Endothelial cell of umbilical vein (primary cell): Measurements from ENCODE around the gene ALOX12. TPM values are rescaled to one million over a fixed set of nuclear protein-coding genes. Genes with fewer than 3 reads are reported as not detected.

ENCODE experiments used
- microRNA counts: library from miRNA; unstranded; fragments of <30 nt; microRNA quantifications from one replicate; lab custom pipeline; 2016
- polyA plus RNA-seq, 4 experiments: library from polyadenylated mRNA; depleted of rRNA in 3 of 4; stranded (reverse) in 3 of 4; unstranded in 1 of 4; fragments of >200 nt; gene quantifications; 2 replicates each; pipeline versions ENCODE4 v1.2.1 to v1.2.3, GENCODE V29; 2011 to 2012; ENCODE audit warnings: missing spikeins in 1 of 4
- small RNA-seq: library from RNA; depleted of rRNA; stranded (forward); fragments of <200 nt; gene quantifications from one replicate; pipeline ENCODE3, GENCODE V24; 2012; ENCODE audit warnings: low replicate concordance, low read depth; ENCODE audit not compliant: insufficient read depth, insufficient read length
- total RNA-seq: library from RNA; stranded (reverse); gene quantifications from 2 replicates; pipeline ENCODE4 v1.2.3, GENCODE V29; 2021

ALOX12 gene
- total and polyA plus RNA-seq, 2 donors (not counting 3 experiments of a cell fraction or from before 2014, with no cell fraction given), result not detected

MicroRNA genes within 50 kb of the gene (microRNA counts, 767-probe panel; counts per million panel counts)
- 723 counts per million, percentile 96 among the panel's probes with 10 or more counts for microRNA hsa-miR-195-5p (lab: Ali Mortazavi, UCI)
- microRNA hsa-miR-497-5p (lab: Ali Mortazavi, UCI), result 723 counts per million, percentile 96 among the panel's probes with 10 or more counts

Small RNA genes lying within 50 kb of the gene (small RNA-seq; reads per million reads assigned to genes)
- gene AC120057.1, result 0.66 reads per million

Other genes with a start within 250 kb of the ALOX12 start
- 15.0 and 21.5 TPM in 2 replicates for gene XAF1, start 240.0 kb upstream of the ALOX12 start, total RNA-seq
- 3.8 and 6.3 TPM in 2 replicates for gene XAF1, start 240.0 kb upstream of the ALOX12 start, polyA plus RNA-seq
- gene FBXO39, start 219.8 kb upstream of the ALOX12 start, total RNA-seq, result 0.20 and 0.99 TPM in 2 replicates
- 2.7 and 3.1 TPM in 2 replicates for gene FBXO39, start 219.8 kb upstream of the ALOX12 start, polyA plus RNA-seq
- gene TEKT1, start 164.3 kb upstream of the ALOX12 start, total RNA-seq, result not detected in 2 replicates
- gene TEKT1, start 164.3 kb upstream of the ALOX12 start, polyA plus RNA-seq, result not detected in 2 replicates
- 272 and 287 TPM in 2 replicates for gene RNASEK, start 16.6 kb downstream of the ALOX12 start, total RNA-seq
- 309 and 319 TPM in 2 replicates for gene RNASEK, start 16.6 kb downstream of the ALOX12 start, polyA plus RNA-seq
- 160 and 163 TPM in 2 replicates for gene BCL6B, start 27.0 kb downstream of the ALOX12 start, total RNA-seq
- gene BCL6B, start 27.0 kb downstream of the ALOX12 start, polyA plus RNA-seq, result 93.5 and 94.5 TPM in 2 replicates
- gene SLC16A13, start 40.0 kb downstream of the ALOX12 start, total RNA-seq, result 18.6 and 24.7 TPM in 2 replicates
- 16.8 and 18.4 TPM in 2 replicates for gene SLC16A13, start 40.0 kb downstream of the ALOX12 start, polyA plus RNA-seq
- 0.53 and 0.95 TPM in 2 replicates for gene SLC16A11, start 48.0 kb downstream of the ALOX12 start, total RNA-seq
- gene SLC16A11, start 48.0 kb downstream of the ALOX12 start, polyA plus RNA-seq, result 1.1 and 1.4 TPM in 2 replicates
- not detected in 2 replicates for gene CLEC10A, start 84.2 kb downstream of the ALOX12 start, total RNA-seq
- 0.14 and 0.18 TPM in 2 replicates for gene CLEC10A, start 84.2 kb downstream of the ALOX12 start, polyA plus RNA-seq
- not detected in 2 replicates for gene ASGR2, start 118.8 kb downstream of the ALOX12 start, total RNA-seq
- gene ASGR2, start 118.8 kb downstream of the ALOX12 start, polyA plus RNA-seq, result not detected in 2 replicates
- 10.2 and 14.0 TPM in 2 replicates for gene ASGR1, start 183.3 kb downstream of the ALOX12 start, total RNA-seq
- 12.5 and 13.7 TPM in 2 replicates for gene ASGR1, start 183.3 kb downstream of the ALOX12 start, polyA plus RNA-seq
- gene DLG4, start 223.8 kb downstream of the ALOX12 start, total RNA-seq, result 26.6 and 34.6 TPM in 2 replicates
- 14.0 and 14.9 TPM in 2 replicates for gene DLG4, start 223.8 kb downstream of the ALOX12 start, polyA plus RNA-seq
- gene ACADVL, start 223.9 kb downstream of the ALOX12 start, total RNA-seq, result 300 and 308 TPM in 2 replicates
- 376 and 423 TPM in 2 replicates for gene ACADVL, start 223.9 kb downstream of the ALOX12 start, polyA plus RNA-seq
- gene DVL2, start 238.5 kb downstream of the ALOX12 start, total RNA-seq, result 52.1 and 55.9 TPM in 2 replicates
- gene DVL2, start 238.5 kb downstream of the ALOX12 start, polyA plus RNA-seq, result 15.8 and 17.2 TPM in 2 replicates
- 54.7 and 56.2 TPM in 2 replicates for gene PHF23, start 243.4 kb downstream of the ALOX12 start, total RNA-seq
- 35.6 and 39.0 TPM in 2 replicates for gene PHF23, start 243.4 kb downstream of the ALOX12 start, polyA plus RNA-seq
- 401 and 403 TPM in 2 replicates for gene GABARAP, start 246.4 kb downstream of the ALOX12 start, total RNA-seq
- gene GABARAP, start 246.4 kb downstream of the ALOX12 start, polyA plus RNA-seq, result 882 and 1,043 TPM in 2 replicates